ENCODE measurements around the gene GNG11.

The GNG11 gene

DNA sequence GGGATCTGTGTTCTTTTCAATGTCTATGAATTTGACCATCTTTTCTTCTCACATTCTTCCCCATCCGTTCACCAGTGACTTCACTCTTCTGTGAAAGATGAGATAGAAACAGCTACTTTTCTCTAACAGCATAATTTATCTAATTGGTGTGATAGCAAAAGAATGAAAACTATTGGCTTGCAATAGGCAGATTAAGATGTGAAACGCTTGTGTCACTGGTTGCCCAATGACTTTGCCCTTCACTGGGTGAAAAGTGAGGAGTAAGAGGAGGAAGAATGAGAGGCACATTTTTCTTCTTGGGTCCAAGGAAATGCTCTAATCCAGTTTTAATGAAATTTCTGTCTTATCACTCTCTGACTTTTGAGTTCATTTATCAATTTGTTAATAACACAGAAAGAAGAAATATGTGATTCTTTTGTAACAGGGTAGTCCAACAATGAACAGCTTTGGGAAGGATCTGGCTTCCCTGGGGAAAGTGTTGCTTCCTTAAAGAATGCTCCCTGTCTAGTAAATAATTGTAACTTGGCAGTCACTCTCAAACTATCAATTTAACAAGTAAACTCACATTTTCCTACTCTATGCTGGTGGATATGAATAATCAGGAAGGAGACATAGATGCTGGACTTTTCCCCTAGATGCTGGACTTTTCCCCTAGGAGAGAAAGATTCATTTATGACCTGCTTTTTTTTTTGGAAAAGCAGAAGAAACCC is 47.5 kb downstream of the GNG11 start:
- TF ChIP-seq SIN3A (IDR thresholded peaks at IDR 0.05; ENCODE audit: borderline replicate concordance, insufficient read depth, low read length) (no peak), TAF1 (IDR thresholded peaks at IDR 0.05; ENCODE audit: borderline replicate concordance, insufficient read depth, low read length) (no peak), POLR2AphosphoS5 (IDR thresholded peaks at IDR 0.05; ENCODE audit: low read depth, low read length) (no peak), FOXP2 (optimal IDR thresholded peaks at IDR 0.05; ENCODE audit: borderline replicate concordance, extremely low read depth, extremely low read length, insufficient read depth) (no peak)
- TF ChIP-seq, protein P1, sequence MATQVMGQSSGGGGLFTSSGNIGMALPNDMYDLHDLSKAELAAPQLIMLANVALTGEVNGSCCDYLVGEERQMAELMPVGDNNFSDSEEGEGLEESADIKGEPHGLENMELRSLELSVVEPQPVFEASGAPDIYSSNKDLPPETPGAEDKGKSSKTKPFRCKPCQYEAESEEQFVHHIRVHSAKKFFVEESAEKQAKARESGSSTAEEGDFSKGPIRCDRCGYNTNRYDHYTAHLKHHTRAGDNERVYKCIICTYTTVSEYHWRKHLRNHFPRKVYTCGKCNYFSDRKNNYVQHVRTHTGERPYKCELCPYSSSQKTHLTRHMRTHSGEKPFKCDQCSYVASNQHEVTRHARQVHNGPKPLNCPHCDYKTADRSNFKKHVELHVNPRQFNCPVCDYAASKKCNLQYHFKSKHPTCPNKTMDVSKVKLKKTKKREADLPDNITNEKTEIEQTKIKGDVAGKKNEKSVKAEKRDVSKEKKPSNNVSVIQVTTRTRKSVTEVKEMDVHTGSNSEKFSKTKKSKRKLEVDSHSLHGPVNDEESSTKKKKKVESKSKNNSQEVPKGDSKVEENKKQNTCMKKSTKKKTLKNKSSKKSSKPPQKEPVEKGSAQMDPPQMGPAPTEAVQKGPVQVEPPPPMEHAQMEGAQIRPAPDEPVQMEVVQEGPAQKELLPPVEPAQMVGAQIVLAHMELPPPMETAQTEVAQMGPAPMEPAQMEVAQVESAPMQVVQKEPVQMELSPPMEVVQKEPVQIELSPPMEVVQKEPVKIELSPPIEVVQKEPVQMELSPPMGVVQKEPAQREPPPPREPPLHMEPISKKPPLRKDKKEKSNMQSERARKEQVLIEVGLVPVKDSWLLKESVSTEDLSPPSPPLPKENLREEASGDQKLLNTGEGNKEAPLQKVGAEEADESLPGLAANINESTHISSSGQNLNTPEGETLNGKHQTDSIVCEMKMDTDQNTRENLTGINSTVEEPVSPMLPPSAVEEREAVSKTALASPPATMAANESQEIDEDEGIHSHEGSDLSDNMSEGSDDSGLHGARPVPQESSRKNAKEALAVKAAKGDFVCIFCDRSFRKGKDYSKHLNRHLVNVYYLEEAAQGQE (IDR thresholded peaks at IDR 0.05; ENCODE audit: insufficient read depth in 1 of 2, low read depth in 2 of 2, low read length in 2 of 2): no peak

DNA sequence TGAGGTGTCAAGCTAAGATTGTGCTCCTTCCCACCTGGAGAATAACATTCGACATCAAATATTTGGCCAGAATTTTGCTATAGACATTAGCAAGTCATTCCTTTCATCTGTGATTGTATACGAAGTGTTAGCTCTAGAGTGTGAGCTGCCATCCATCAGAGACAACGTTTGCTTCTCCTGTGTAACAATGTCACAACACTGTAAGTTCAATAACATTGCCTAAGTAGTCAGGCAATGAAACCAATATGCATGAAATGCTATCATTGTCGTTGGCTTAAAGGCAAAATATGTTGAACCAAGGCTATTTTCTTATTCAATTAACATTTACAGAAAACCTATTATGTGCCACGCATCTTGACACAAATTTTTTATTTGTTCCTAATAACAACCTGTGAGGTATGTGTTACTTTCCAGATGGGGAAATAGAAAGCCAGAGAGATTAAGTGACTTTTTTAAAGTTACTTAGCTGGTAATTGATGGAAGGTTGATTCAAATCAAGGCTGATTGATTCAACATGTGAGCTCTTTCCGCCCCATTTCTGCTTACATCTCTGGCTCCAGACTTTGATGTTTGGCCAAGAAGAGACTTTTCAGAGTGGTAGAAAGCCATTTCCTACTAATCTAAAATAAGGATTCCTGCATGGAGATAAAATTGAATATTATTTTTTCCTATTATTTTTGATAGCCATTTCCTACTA is 50.6 kb downstream of the GNG11 start:
- TF ChIP-seq FOXP2 (optimal IDR thresholded peaks at IDR 0.05; ENCODE audit: borderline replicate concordance, extremely low read depth, extremely low read length, insufficient read depth) (no peak), SIN3A (IDR thresholded peaks at IDR 0.05; ENCODE audit: borderline replicate concordance, insufficient read depth, low read length) (no peak), TAF1 (IDR thresholded peaks at IDR 0.05; ENCODE audit: borderline replicate concordance, insufficient read depth, low read length) (no peak), POLR2AphosphoS5 (IDR thresholded peaks at IDR 0.05; ENCODE audit: low read depth, low read length) (no peak)
- TF ChIP-seq, protein P1 (IDR thresholded peaks at IDR 0.05; ENCODE audit: insufficient read depth in 1 of 2, low read depth in 2 of 2, low read length in 2 of 2): no peak

DNA sequence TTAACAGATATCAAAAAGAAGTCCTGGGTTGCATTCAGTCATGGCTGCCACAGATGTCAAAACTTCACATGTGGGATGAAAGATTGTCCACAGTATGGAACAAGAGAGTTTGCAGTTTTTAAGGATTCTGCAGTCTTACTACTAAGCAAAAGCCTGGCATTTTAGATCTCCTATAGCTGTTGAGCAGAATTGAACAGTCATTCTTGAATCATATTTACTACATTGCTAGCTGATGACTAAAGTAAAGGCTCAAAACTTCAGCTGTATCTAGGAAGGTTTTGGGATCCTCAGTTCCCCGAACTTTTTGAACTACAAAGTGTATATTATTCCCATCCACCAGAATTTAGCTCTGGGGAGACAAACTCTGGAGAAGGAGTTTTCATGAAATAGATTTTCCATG is 51.6 kb downstream of the GNG11 start:
- TF ChIP-seq TAF1 (IDR thresholded peaks at IDR 0.05; ENCODE audit: borderline replicate concordance, insufficient read depth, low read length): no peak
- TF ChIP-seq SIN3A (IDR thresholded peaks at IDR 0.05; ENCODE audit: borderline replicate concordance, insufficient read depth, low read length): no peak
- no peak for TF ChIP-seq POLR2AphosphoS5 (IDR thresholded peaks at IDR 0.05; ENCODE audit: low read depth, low read length)

DNA sequence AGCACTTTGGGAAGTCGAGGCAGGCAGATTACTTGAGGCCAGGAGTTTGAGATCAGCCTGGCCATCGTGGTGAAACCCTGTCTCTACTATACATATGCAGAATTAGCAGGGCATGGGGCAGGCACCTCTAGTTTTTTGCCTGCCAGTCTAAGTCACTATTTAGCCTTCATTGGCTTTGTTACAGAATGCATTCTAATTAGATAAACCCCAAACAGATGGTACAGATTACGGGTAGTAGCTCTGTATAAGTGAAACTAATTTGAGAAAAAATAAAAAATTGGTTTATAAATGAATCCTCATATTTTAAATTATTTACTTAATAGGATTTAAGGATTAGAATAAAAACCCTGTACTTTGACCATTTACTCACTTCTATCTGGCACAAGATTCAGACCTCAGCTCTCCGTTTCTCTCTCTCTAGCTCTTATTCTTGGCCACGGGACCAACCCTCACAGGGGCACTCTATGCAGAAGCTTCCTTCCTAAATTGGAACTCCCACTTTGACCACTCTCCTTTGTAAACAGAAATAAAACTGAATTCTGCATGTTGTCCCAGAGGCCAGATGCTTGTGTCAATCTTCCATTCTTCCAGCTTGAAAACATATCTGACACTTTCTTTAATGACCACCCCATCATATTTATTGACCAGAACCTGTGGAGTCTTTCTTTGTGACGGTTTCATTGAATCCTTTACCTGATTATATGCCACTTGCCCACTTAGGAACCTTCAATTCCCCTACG is 55.8 kb downstream of the GNG11 start:
- no peak for TF ChIP-seq TAF1 (IDR thresholded peaks at IDR 0.05; ENCODE audit: borderline replicate concordance, insufficient read depth, low read length)
- TF ChIP-seq FOXP2 (optimal IDR thresholded peaks at IDR 0.05; ENCODE audit: borderline replicate concordance, extremely low read depth, extremely low read length, insufficient read depth): no peak
- TF ChIP-seq, protein P1 (IDR thresholded peaks at IDR 0.05; ENCODE audit: insufficient read depth in 1 of 2, low read depth in 2 of 2, low read length in 2 of 2): no peak
- TF ChIP-seq POLR2AphosphoS5 (IDR thresholded peaks at IDR 0.05; ENCODE audit: low read depth, low read length): no peak
- no peak for TF ChIP-seq SIN3A (IDR thresholded peaks at IDR 0.05; ENCODE audit: borderline replicate concordance, insufficient read depth, low read length)
